DND-41 (cell line): ENCODE measurements around the gene AIF1.

Experiments used
- ATAC-seq: fragments of 200-7000 bp; cut with Tn5 transposase; 3 replicates; pipeline ENCODE4 v1.9.1; 2021; ENCODE audit warnings: low read depth; ENCODE audit not compliant: insufficient read depth
- DNase-seq: peaks from one replicate; pipeline ENCODE4 v3.0.0-alpha.2; 2020
- H2AFZ ChIP-seq: 2 replicates; pipeline ENCODE4 v1.6.0; 2012; ENCODE audit warnings: low read depth, low read length
- H3K27ac ChIP-seq: 2 replicates; pipeline ENCODE4 v1.5.1; 2012; ENCODE audit warnings: low read length, inconsistent platforms
- H3K27me3 ChIP-seq: fragments of 200-600 bp; sonication (generic); 2 replicates; pipeline ENCODE4 v1.6.0; 2012; ENCODE audit warnings: low read length, mild to moderate bottlenecking, inconsistent platforms; ENCODE audit not compliant: insufficient read depth, poor library complexity
- H3K36me3 ChIP-seq: 2 replicates; pipeline ENCODE4 v1.5.1; 2012; ENCODE audit warnings: low read length, inconsistent platforms; ENCODE audit not compliant: insufficient read depth
- H3K4me1 ChIP-seq: 2 replicates; pipeline ENCODE4 v1.5.1; 2012; ENCODE audit warnings: mild to moderate bottlenecking, low read length; ENCODE audit not compliant: insufficient read depth
- H3K4me2 ChIP-seq: 2 replicates; pipeline ENCODE4 v1.6.0; 2012; ENCODE audit warnings: mild to moderate bottlenecking, moderate library complexity, low read length, inconsistent platforms; ENCODE audit not compliant: insufficient read depth
- H3K4me3 ChIP-seq, 2 experiments: fragments of 200-600 bp in 1 of 2; shearing (Covaris generic) in 1 of 2; 2 replicates each; pipeline ENCODE4 v1.5.1; 2012 to 2016; ENCODE audit warnings: inconsistent platforms in 2 of 2, low read length in 2 of 2, mild to moderate bottlenecking in 2 of 2, low read depth in 1 of 2, moderate library complexity in 1 of 2
- H3K79me2 ChIP-seq: 2 replicates; pipeline ENCODE4 v1.6.0; 2012; ENCODE audit warnings: low read length, inconsistent platforms; ENCODE audit not compliant: insufficient read depth
- H3K9ac ChIP-seq: 2 replicates; pipeline ENCODE4 v1.6.0; 2012; ENCODE audit warnings: low read depth, mild to moderate bottlenecking, inconsistent platforms, low read length, moderate library complexity
- H3K9me3 ChIP-seq: 2 replicates; pipeline ENCODE4 v1.5.1; 2012; ENCODE audit warnings: low read length, moderate library complexity, mild to moderate bottlenecking, inconsistent platforms; ENCODE audit not compliant: insufficient read depth, severe bottlenecking
- H4K20me1 ChIP-seq: 2 replicates; pipeline ENCODE4 v1.6.0; 2012; ENCODE audit warnings: low read length; ENCODE audit not compliant: insufficient read depth
- CTCF ChIP-seq: IDR thresholded peaks from 2 replicates; pipeline ENCODE4 v1.5.1; 2012; ENCODE audit warnings: borderline replicate concordance, low read length, moderate library complexity, mild to moderate bottlenecking; ENCODE audit not compliant: poor library complexity, severe bottlenecking; ENCODE audit errors: extremely low read depth
- EZH2 ChIP-seq: IDR thresholded peaks from 3 replicates; pipeline ENCODE4 v1.6.1; 2012; ENCODE audit warnings: borderline replicate concordance, low read depth, mild to moderate bottlenecking, moderate library complexity, low read length, inconsistent platforms; ENCODE audit not compliant: severe bottlenecking

The AIF1 gene

GRCh38 chr6:31610968-31611367 is 4.1 kb upstream of the AIF1 start:
- no peak overlapping the region for H3K9ac ChIP-seq
- no peaks in the 10 kb centered on the region for H4K20me1 ChIP-seq
- H3K4me2 ChIP-seq: no peak overlapping the region
- no peaks in the 10 kb centered on the region for H3K36me3 ChIP-seq
- no peak overlapping the region for H2AFZ ChIP-seq
- ATAC-seq: no peak
- no peak overlapping the region for H3K4me3 ChIP-seq
- H3K79me2 ChIP-seq: peaks cover 7% of the 10 kb centered on the region
- no peak overlapping the region for H3K27ac ChIP-seq
- H3K27me3 ChIP-seq: no peaks in the 10 kb centered on the region
- DNase-seq: no peak
- TF ChIP-seq CTCF: no peak
- TF ChIP-seq EZH2: no peak
- H3K4me1 ChIP-seq: peaks cover 19% of the 10 kb centered on the region
- no peaks in the 10 kb centered on the region for H3K9me3 ChIP-seq

- TF ChIP-seq CTCF (no peak), EZH2 (no peak)
- H4K20me1 ChIP-seq: no peaks in the 10 kb centered on the region
- no peak overlapping the region for H2AFZ ChIP-seq
- peaks cover 34% of the 10 kb centered on the region for H3K4me1 ChIP-seq
- no peak overlapping the region for H3K9ac ChIP-seq
- no peak overlapping the region for H3K4me2 ChIP-seq
- no peak for DNase-seq
- H3K79me2 ChIP-seq: peaks cover 15% of the 10 kb centered on the region
- no peak overlapping the region for H3K4me3 ChIP-seq
- H3K27me3 ChIP-seq: no peaks in the 10 kb centered on the region
- H3K36me3 ChIP-seq: no peaks in the 10 kb centered on the region
- ATAC-seq: no peak
- H3K9me3 ChIP-seq: no peaks in the 10 kb centered on the region
- no peak overlapping the region for H3K27ac ChIP-seq
Measured at GRCh38 chr6:31614075-31614619, 887 bp upstream of the AIF1 start.

GRCh38 chr6:31615748-31616147 is 714 bp downstream of the AIF1 start:
- H3K9ac ChIP-seq: peak overlapping the region; percentile 75
- TF ChIP-seq EZH2: no peak
- peak; percentile 4 for TF ChIP-seq CTCF
- H3K36me3 ChIP-seq: no peaks in the 10 kb centered on the region
- H3K4me2 ChIP-seq: peak overlapping the region; percentile 71
- peak overlapping the region; percentile 95 for H3K27ac ChIP-seq
- H2AFZ ChIP-seq: peak overlapping the region; percentile 74
- no peaks in the 10 kb centered on the region for H3K27me3 ChIP-seq
- peak; percentile 83 for DNase-seq
- peak; percentile 41 for ATAC-seq
- H3K9me3 ChIP-seq: no peaks in the 10 kb centered on the region
- H3K4me3 ChIP-seq: peak overlapping the region; percentile 14 to 64; a peak in 3 of 4 replicates
- H4K20me1 ChIP-seq: no peaks in the 10 kb centered on the region
- H3K79me2 ChIP-seq: peaks cover 21% of the 10 kb centered on the region
- H3K4me1 ChIP-seq: peaks cover 40% of the 10 kb centered on the region

GRCh38 chr6:31617010-31617409 is 2.0 kb downstream of the AIF1 start:
- Histone ChIP-seq H3K36me3 (peaks cover 5% of the 10 kb centered on the region), H3K9ac (peak overlapping the region; percentile 75; the same call in 1 of the 2 replicates), H3K27ac (peak overlapping the region; percentile 95; the same call in 1 of the 2 replicates), H3K27me3 (no peaks in the 10 kb centered on the region), H3K4me3 (no peak overlapping the region), H3K9me3 (no peaks in the 10 kb centered on the region), H3K4me2 (peak overlapping the region; percentile 71; the same call in 1 of the 2 replicates), H2AFZ (no peak overlapping the region), H3K79me2 (peaks cover 33% of the 10 kb centered on the region), H4K20me1 (peaks cover 2% of the 10 kb centered on the region; the same call in 1 of the 2 replicates), H3K4me1 (peaks cover 47% of the 10 kb centered on the region)
- no peak for ATAC-seq
- no peak for DNase-seq
- no peak for TF ChIP-seq CTCF
- no peak for TF ChIP-seq EZH2
